NCI-H2107 treated with DMSO at 0.1 percent for 48 hours (cell line): ENCODE measurements around the gene ARMCX4.
"Not testable (repeated sequence)": the region's sequence is repeated elsewhere in the genome, so short reads cannot be mapped to it uniquely, and the experiment has no call there.

Experiments
- DNase-seq: peaks from one replicate; lab custom pipeline; 2025; ENCODE audit not compliant: unreplicated experiment; lab: John Stamatoyannopoulos, UW

Gene ARMCX4

DNA sequence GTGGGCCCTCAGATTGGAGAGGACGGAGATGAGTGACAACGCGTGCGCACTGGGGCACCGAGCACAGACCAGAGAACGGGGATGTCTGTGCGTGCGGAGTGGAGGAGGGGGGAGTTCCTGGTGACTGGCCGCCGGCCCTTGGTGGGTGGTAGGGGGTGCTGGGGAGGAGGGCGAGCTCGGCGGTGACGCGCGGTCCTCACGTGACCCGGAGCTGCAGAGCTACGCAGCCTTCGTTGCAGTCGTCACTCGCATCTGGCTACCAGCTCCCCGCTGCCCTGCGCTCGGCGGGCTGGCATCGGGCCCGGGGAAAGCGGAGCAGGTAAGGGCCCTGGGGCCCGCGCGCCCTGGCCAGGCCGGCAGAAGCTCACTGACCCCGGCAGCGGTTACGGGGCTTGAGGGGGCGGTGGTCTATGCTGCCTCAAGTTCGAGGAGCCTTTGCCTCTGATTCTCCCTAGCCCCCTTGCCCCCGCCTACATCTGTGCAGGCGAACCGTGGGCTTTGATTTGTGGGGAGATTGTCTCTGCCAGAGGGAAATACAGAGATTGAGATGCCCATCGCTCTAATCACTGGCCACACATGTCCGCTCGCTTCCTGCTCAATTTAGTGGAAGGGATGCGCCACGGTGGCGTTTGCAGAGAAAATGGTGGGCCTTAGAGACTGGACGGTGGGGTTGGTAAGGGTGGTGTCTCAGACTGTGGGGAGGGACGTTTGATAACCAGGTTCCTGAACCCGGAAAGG lies at the start of gene ARMCX4:
Gene ARMCX4 (plus strand): TSS at position 245 of the 738 bp plus-strand sequence. CDS start 3,134 bp downstream, outside the sequence.
- peak; percentile 48 for DNase-seq

GRCh38 chrX:101442085-101442484 lies 43.2 kb upstream of the ARMCX4 start:
- no peak for DNase-seq

- DNase-seq: no peak
Observed at GRCh38 chrX:101449279-101449678, 36.0 kb upstream of the ARMCX4 start.

DNA sequence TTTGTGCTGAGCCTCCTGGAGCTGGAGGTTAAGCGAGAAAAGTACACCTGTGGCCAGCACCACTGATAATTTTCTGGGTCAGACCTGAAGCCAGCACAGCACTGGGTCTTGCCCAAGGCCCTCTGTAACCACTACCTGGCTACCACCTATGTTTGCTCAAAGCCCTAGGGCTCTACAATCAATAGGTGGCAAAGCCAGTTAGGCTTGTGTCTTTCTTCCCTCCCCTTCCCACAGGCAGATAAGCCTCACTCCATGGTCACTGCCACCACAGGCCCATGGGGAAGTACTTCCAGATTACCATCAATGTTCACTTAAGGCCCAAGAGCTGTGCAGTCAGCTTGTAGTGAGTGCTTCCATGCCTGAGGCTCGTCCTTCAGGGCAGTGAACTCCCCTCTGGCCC lies 35.2 kb upstream of the ARMCX4 start:
- DNase-seq: no peak

- no peak for DNase-seq
Observed at GRCh38 chrX:101450961-101451360, 34.3 kb upstream of the ARMCX4 start.

DNA sequence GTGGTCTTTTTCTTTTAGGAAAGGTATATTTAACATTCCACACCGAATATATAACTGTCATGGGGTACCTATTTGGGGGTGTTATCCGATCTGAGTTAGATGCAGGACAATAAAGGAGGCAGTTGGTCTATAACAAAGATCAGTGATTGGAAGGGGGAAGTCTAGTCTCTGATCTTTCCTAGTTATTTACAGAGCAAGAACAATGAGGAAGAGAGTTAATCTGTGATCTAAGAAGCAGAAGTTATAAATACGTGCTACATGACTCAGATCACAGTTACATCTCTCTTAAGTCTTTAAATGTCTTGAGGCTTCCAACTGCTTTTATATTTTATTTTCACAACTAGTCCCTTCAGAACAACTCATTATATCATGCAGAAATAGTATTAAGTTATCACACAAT lies 33.2 kb upstream of the ARMCX4 start:
- DNase-seq: no peak

DNA sequence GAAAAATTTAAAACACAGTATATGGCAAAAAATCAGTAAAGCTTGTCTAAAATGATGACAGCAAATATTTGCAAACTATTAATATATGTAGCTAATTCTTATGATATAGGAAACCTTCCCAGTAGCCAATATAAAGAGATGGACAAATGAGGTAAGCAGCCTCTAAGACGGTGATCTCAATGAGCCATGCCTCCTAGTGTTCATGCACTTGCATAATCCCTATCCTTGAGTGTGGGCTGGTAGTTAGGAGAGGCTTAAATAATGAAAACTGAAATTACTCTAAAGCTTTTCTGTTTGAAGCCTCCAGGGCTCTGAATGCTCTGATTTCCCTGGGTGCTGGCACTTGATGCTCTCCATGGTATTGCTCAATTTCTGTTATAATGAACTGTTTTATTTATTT lies 24.6 kb upstream of the ARMCX4 start:
- no peak for DNase-seq

DNA sequence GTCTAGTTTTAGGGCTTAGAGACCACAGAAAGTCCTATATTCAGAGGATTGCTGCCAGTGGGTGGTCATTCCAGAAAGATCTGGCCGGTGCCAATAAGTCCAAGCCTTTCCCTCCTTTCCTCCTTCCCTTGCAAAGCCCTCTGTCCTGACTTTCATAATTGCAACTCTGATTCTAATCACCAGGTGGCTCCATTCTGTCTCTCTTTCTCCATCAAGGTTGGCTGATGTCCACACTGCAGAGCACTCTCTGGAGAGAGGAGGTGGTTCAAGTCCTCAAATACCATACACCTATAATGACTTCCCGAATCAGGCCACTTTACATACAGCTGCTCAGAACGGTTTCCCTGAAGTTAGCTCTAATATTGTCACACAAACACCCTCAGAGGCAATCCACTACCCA lies 22.4 kb upstream of the ARMCX4 start:
- DNase-seq: peak; percentile 75

DNA sequence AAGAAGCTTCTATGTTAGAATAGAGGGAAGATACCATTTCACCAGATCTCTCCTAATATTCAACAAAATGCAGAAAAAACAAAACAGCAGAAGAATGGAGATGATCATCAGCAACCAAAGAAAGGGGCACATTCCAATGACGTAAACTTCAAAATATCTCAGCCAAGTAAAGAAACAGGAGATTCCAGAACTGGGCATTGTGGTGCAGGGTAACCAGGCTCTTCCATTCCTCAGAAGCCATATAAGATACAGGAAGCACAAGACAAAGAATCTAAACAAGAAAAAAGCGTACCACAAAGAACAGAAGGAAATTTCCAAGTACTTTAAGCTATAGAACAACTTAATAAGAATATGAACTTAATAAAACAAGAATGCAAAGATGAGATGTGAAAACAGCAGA lies 6.9 kb upstream of the ARMCX4 start:
- DNase-seq: no peak

- DNase-seq: no peak
Observed at GRCh38 chrX:101482296-101482695, 3.0 kb upstream of the ARMCX4 start.

- no peak for DNase-seq
Observed at GRCh38 chrX:101483705-101484104, 1.6 kb upstream of the ARMCX4 start.

DNA sequence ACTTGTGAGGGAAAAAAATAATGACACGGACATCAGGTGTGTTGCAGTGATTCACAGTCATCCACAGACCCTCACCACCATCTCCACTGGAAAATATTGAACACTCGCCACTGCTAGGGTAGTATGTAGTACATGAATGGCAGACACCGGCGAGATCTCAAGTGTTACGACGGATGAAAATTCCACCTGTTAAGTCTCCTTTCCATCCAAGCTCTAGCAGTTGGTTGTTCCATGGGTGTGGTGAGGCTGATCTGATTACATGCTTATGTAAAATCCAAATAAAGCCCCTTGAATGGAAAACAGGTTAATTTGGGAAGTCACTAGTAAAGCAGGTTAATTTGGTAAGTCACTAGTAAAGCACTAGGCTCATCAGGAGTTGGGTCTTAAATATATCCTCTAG lies 1.1 kb upstream of the ARMCX4 start:
- DNase-seq: no peak

GRCh38 chrX:101488796-101489195 lies 3.5 kb downstream of the ARMCX4 start:
- no peak for DNase-seq

GRCh38 chrX:101491943-101492342 lies 6.7 kb downstream of the ARMCX4 start:
- no peak for DNase-seq

GRCh38 chrX:101493225-101493624 lies 8.0 kb downstream of the ARMCX4 start:
- DNase-seq: no peak

GRCh38 chrX:101502929-101503328 lies 17.7 kb downstream of the ARMCX4 start:
- not testable (repeated sequence) for DNase-seq

DNA sequence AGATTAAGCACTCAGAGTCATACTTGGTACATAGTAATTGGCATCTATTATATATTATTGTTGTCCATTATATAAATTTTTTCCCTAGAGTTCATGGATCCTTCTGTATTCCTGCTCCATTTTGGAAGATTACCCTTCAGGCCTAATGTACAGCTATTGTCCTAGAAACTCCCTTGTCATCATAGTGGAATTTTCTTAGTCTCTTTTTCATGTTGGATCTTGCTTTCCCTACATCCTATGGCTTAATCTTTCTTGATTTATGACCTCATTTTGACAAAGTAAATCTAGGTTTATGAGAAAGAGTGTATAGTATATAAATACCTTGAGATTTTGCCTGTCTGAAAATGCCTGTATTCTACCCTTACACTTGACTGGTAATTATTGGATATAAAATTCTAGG lies 22.1 kb downstream of the ARMCX4 start:
- no peak for DNase-seq

GRCh38 chrX:101507986-101508385 lies 22.7 kb downstream of the ARMCX4 start:
- no peak for DNase-seq

DNA sequence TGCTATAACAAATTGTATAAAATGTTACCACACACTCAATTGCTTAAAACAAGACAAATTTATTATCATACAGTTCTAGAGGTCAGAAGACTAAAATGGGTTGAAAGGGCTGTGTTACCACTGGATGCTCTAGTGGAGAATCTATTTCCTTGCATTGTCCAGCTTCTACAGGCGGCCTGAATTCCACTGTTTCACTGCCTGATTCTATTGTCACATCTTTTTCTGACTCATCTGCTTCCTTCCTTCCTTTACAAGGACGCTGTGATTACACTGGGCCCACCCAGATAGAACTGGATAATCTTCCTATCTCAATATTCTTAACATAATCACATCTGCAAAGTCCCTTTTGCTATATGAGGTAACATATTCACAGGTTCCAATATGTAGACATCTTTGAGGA lies 45.7 kb downstream of the ARMCX4 start:
- DNase-seq: no peak
